Measurements from ENCODE around the gene BICD2. TPM values are rescaled to one million over a fixed set of nuclear protein-coding genes. Genes with fewer than 3 reads are reported as not detected.
A peak's percentile ranks its signal among the peaks of the same experiment; 100 is the strongest.

The BICD2 gene
- total RNA-seq, 1 donor from 2014 or later: 43.7 TPM

DNA sequence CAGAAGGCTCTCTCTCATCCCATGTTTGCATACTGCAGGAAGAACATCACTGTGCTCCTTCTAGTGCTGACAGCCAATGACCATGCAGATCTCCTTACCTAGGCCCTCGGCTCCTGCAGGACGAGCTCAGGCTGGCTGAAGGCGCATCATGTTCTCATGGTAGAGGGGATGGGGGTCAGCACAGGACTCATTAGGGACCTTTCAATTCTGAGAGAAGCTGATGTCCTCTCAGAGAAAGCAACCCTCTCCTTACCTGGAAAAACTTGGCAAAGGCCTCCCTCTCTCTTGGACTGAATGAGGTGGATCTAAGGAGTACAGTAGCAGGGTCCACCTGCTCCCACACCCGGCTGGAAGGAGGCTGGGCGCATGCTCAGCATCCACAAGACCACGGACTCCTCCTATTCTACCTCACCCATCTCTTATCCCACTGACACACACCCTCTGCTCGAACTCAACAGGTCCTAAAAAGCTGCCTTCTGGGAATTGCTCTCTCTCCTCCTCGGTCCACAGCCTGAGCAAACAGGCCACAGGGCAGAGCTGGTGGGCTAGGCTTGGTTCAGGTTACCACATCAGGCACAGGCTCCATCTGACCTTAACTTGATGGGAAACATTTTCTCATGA lies 97.6 kb downstream of the BICD2 start:
- no peak for DNase-seq
- Mint-ChIP-seq H3K9me3 (ENCODE audit: unreplicated experiment) (peaks cover 3% of the 10 kb centered on the region), H3K27ac (ENCODE audit: unreplicated experiment) (no peak overlapping the region), H3K27me3 (ENCODE audit: unreplicated experiment) (no peaks in the 10 kb centered on the region), H3K4me3 (ENCODE audit: unreplicated experiment) (no peak overlapping the region), H3K36me3 (ENCODE audit: unreplicated experiment) (no peaks in the 10 kb centered on the region), H3K4me1 (ENCODE audit: low read depth, unreplicated experiment) (peaks cover 6% of the 10 kb centered on the region)
- TF ChIP-seq, protein P1, sequence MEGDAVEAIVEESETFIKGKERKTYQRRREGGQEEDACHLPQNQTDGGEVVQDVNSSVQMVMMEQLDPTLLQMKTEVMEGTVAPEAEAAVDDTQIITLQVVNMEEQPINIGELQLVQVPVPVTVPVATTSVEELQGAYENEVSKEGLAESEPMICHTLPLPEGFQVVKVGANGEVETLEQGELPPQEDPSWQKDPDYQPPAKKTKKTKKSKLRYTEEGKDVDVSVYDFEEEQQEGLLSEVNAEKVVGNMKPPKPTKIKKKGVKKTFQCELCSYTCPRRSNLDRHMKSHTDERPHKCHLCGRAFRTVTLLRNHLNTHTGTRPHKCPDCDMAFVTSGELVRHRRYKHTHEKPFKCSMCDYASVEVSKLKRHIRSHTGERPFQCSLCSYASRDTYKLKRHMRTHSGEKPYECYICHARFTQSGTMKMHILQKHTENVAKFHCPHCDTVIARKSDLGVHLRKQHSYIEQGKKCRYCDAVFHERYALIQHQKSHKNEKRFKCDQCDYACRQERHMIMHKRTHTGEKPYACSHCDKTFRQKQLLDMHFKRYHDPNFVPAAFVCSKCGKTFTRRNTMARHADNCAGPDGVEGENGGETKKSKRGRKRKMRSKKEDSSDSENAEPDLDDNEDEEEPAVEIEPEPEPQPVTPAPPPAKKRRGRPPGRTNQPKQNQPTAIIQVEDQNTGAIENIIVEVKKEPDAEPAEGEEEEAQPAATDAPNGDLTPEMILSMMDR (IDR thresholded peaks at IDR 0.05; ENCODE audit: partially characterized antibody, unreplicated experiment): no peak

DNA sequence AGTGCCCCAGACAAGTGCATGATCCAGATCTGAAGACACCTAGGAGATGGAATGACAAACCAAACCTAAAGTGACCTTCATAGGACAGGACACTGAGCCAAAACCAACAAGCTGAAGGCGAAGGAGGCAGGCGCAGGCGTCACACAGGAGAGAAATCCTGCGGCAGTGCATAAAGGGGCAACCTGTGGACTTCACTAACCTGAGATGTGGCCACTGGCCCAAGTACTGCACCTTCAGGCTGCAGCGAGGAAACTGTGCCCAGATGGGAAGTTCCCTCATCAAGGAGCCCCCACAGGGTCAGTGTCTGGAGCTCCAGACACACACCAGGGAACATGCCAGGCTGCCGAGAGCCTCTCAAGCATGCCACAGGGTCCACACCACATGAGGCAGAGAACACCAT lies 98.4 kb downstream of the BICD2 start:
- no peaks in the 10 kb centered on the region for H3K36me3 Mint-ChIP-seq (ENCODE audit: unreplicated experiment)
- peaks cover 6% of the 10 kb centered on the region for H3K4me1 Mint-ChIP-seq (ENCODE audit: low read depth, unreplicated experiment)
- no peak for DNase-seq
- peaks cover 5% of the 10 kb centered on the region for H3K9me3 Mint-ChIP-seq (ENCODE audit: unreplicated experiment)
- H3K27me3 Mint-ChIP-seq (ENCODE audit: unreplicated experiment): no peaks in the 10 kb centered on the region
- TF ChIP-seq, protein P1 (IDR thresholded peaks at IDR 0.05; ENCODE audit: partially characterized antibody, unreplicated experiment): no peak
- no peak overlapping the region for H3K27ac Mint-ChIP-seq (ENCODE audit: unreplicated experiment)
- no peak overlapping the region for H3K4me3 Mint-ChIP-seq (ENCODE audit: unreplicated experiment)

DNA sequence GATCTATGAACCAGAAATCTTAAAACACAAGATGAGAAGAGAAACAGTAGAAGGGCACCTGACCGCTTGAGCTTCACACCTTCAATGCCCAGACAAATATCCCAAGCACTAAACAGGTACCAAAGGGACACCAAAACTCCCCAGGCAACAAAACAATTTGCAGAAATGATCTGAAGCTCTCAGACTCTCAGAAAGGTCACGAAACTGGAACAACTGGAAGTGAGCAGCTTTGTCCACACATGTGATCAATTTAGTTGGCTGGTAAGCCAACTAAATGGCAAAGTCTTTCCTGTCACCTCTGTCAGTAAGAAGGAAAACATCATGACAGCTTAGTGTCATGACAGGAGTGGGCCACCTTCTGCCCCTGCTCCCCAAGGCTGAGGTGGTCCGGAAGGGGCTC lies 98.8 kb downstream of the BICD2 start:
- no peak for DNase-seq
- Mint-ChIP-seq H3K27me3 (ENCODE audit: unreplicated experiment) (no peaks in the 10 kb centered on the region), H3K4me1 (ENCODE audit: low read depth, unreplicated experiment) (peaks cover 6% of the 10 kb centered on the region), H3K36me3 (ENCODE audit: unreplicated experiment) (no peaks in the 10 kb centered on the region), H3K9me3 (ENCODE audit: unreplicated experiment) (peaks cover 5% of the 10 kb centered on the region), H3K27ac (ENCODE audit: unreplicated experiment) (no peak overlapping the region), H3K4me3 (ENCODE audit: unreplicated experiment) (no peak overlapping the region)
- TF ChIP-seq, protein P1 (IDR thresholded peaks at IDR 0.05; ENCODE audit: partially characterized antibody, unreplicated experiment): no peak

DNA sequence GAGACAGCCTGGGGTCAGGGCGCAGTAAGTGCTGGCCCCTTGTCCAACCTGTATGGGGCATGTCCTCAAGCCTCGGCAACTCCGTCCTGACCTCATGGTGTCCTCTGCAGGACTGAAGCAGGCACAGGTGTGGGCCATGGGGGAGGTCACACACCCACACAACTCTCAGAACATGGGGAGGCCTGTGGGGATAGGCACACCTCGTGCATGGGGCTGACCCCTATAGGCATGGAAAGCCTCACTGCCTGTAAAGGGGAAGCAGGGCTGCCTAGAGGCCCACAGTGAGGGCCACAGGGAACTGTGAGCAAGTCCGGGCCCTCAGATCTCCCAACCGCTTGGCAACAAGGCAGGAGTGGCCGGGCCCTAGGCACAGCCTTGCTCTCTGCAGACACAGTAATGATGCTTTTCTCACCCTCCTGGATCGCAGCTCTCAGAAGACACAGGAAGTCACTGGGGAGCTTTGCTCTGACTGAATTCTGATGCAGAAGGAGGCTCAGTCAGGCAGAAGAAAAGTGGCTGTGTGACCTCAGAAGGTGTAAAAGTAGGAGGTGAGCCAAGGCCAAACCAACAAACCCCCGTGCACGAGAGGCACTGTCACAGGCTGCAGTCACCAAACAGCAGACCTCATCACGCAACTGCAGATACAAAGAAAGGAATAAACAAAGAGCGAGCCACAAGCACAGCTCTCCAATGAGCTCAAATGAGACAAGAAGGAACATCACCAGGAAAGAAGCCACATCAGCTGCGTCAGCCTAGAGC lies 100.1 kb downstream of the BICD2 start:
- Mint-ChIP-seq H3K9me3 (ENCODE audit: unreplicated experiment) (peaks cover 5% of the 10 kb centered on the region), H3K4me1 (ENCODE audit: low read depth, unreplicated experiment) (peaks cover 10% of the 10 kb centered on the region), H3K4me3 (ENCODE audit: unreplicated experiment) (no peak overlapping the region), H3K27ac (ENCODE audit: unreplicated experiment) (peak overlapping the region; percentile 40), H3K27me3 (ENCODE audit: unreplicated experiment) (no peaks in the 10 kb centered on the region), H3K36me3 (ENCODE audit: unreplicated experiment) (no peaks in the 10 kb centered on the region)
- TF ChIP-seq, protein P1 (IDR thresholded peaks at IDR 0.05; ENCODE audit: partially characterized antibody, unreplicated experiment): no peak
- no peak for DNase-seq

DNA sequence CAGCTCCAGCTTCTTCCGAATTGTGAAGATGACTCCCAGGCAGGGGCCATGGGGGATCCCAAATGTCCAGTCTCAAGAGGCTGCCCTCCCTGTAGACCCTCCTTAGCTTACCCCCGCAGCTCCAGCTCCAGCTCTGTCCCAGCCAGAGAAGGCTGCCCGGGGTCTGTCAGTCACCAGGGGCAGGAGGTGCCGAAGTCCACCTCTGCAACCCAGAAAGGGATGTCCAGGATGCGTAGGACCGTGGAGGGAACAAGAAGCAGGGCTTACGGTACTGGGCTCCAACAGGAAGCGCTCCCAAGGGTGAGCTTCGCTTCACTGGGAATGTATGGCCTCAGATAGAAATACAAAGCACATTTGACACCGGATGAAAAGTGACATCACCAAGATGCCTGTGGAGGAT lies 100.7 kb downstream of the BICD2 start:
- no peak for DNase-seq
- H3K4me3 Mint-ChIP-seq (ENCODE audit: unreplicated experiment): no peak overlapping the region
- no peak overlapping the region for H3K27ac Mint-ChIP-seq (ENCODE audit: unreplicated experiment)
- peaks cover 10% of the 10 kb centered on the region for H3K4me1 Mint-ChIP-seq (ENCODE audit: low read depth, unreplicated experiment)
- H3K9me3 Mint-ChIP-seq (ENCODE audit: unreplicated experiment): peaks cover 4% of the 10 kb centered on the region
- TF ChIP-seq, protein P1 (IDR thresholded peaks at IDR 0.05; ENCODE audit: partially characterized antibody, unreplicated experiment): no peak
- no peaks in the 10 kb centered on the region for H3K27me3 Mint-ChIP-seq (ENCODE audit: unreplicated experiment)
- no peaks in the 10 kb centered on the region for H3K36me3 Mint-ChIP-seq (ENCODE audit: unreplicated experiment)

Data from glutamatergic neuron (in vitro differentiated cells).